Activated T-cell treated with anti-CD3 and anti-CD28 coated beads, Interleukin-2, amount 50 U/mL, for 24 hours (primary cell): ENCODE results near the gene DAP.
A peak's percentile ranks its signal among the peaks of the same experiment; 100 is the strongest.

ENCODE experiments used
- DNase-seq: peaks from one replicate; pipeline ENCODE4 v3.0.0-alpha.2; 2020
- H3K27ac Mint-ChIP-seq: 2 replicates; pipeline ENCODE4 v1.8.0; 2020; ENCODE audit warnings: mild to moderate bottlenecking, mixed read lengths
- H3K27me3 Mint-ChIP-seq: 2 replicates; pipeline ENCODE4 v1.8.0; 2020; ENCODE audit warnings: mixed read lengths
- H3K36me3 Mint-ChIP-seq: 2 replicates; pipeline ENCODE4 v1.8.0; 2020; ENCODE audit warnings: low read depth, mixed read lengths
- H3K4me1 Mint-ChIP-seq: 2 replicates; pipeline ENCODE4 v1.8.0; 2020; ENCODE audit warnings: low read depth, mixed read lengths
- H3K4me3 Mint-ChIP-seq: 2 replicates; pipeline ENCODE4 v1.8.0; 2020; ENCODE audit warnings: mild to moderate bottlenecking, moderate library complexity, mixed read lengths
- H3K9me3 Mint-ChIP-seq: 2 replicates; pipeline ENCODE4 v1.8.0; 2020; ENCODE audit warnings: mixed read lengths

Gene DAP

GRCh38 chr5:10747678-10748622 is 13.1 kb downstream of the DAP start:
- DNase-seq = no peak
- H3K4me1 Mint-ChIP-seq = no peaks in the 10 kb centered on the region
- peaks cover 95% of the 10 kb centered on the region for H3K36me3 Mint-ChIP-seq
- no peak overlapping the region for H3K4me3 Mint-ChIP-seq
- no peaks in the 10 kb centered on the region for H3K27me3 Mint-ChIP-seq
- no peak overlapping the region for H3K27ac Mint-ChIP-seq
- no peaks in the 10 kb centered on the region for H3K9me3 Mint-ChIP-seq

GRCh38 chr5:10746711-10747110 is 14.3 kb downstream of the DAP start:
- no peak overlapping the region for H3K4me3 Mint-ChIP-seq
- H3K9me3 Mint-ChIP-seq = peaks cover 1% of the 10 kb centered on the region
- H3K4me1 Mint-ChIP-seq = no peaks in the 10 kb centered on the region
- H3K27ac Mint-ChIP-seq = no peak overlapping the region
- H3K27me3 Mint-ChIP-seq = no peaks in the 10 kb centered on the region
- peaks cover 96% of the 10 kb centered on the region for H3K36me3 Mint-ChIP-seq
- no peak for DNase-seq

GRCh38 chr5:10745133-10745532 is 15.9 kb downstream of the DAP start:
- no peak for DNase-seq
- Mint-ChIP-seq H3K36me3 (peaks cover 96% of the 10 kb centered on the region), H3K4me3 (no peak overlapping the region), H3K27me3 (no peaks in the 10 kb centered on the region), H3K9me3 (peaks cover 8% of the 10 kb centered on the region), H3K4me1 (no peaks in the 10 kb centered on the region), H3K27ac (no peak overlapping the region)

- Mint-ChIP-seq H3K4me3 (no peak overlapping the region), H3K27me3 (no peaks in the 10 kb centered on the region), H3K9me3 (peaks cover 8% of the 10 kb centered on the region), H3K27ac (no peak overlapping the region), H3K4me1 (no peaks in the 10 kb centered on the region), H3K36me3 (peaks cover 96% of the 10 kb centered on the region)
- DNase-seq = no peak
Measured at GRCh38 chr5:10744681-10745080, 16.4 kb downstream of the DAP start.

GRCh38 chr5:10743951-10744350 is 17.1 kb downstream of the DAP start:
- H3K4me3 Mint-ChIP-seq = no peak overlapping the region
- no peaks in the 10 kb centered on the region for H3K27me3 Mint-ChIP-seq
- peaks cover 8% of the 10 kb centered on the region for H3K9me3 Mint-ChIP-seq
- peaks cover 96% of the 10 kb centered on the region for H3K36me3 Mint-ChIP-seq
- H3K27ac Mint-ChIP-seq = no peak overlapping the region
- DNase-seq = no peak
- H3K4me1 Mint-ChIP-seq = no peaks in the 10 kb centered on the region

- Mint-ChIP-seq H3K27ac (no peak overlapping the region), H3K4me1 (peaks cover 2% of the 10 kb centered on the region)
Measured at GRCh38 chr5:10743526-10743925, 17.5 kb downstream of the DAP start.

GRCh38 chr5:10741661-10742060 is 19.4 kb downstream of the DAP start:
- Mint-ChIP-seq H3K4me1 (peaks cover 3% of the 10 kb centered on the region), H3K4me3 (no peak overlapping the region), H3K27ac (no peak overlapping the region), H3K36me3 (peaks cover 92% of the 10 kb centered on the region), H3K27me3 (no peaks in the 10 kb centered on the region), H3K9me3 (peaks cover 8% of the 10 kb centered on the region)
- no peak for DNase-seq

More at GRCh38 chr5:10743526-10743925, 17.5 kb downstream of the DAP start:
- no peaks in the 10 kb centered on the region for H3K27me3 Mint-ChIP-seq
- H3K9me3 Mint-ChIP-seq = peaks cover 8% of the 10 kb centered on the region
- H3K4me3 Mint-ChIP-seq = no peak overlapping the region
- DNase-seq = no peak
- peaks cover 99% of the 10 kb centered on the region for H3K36me3 Mint-ChIP-seq

- H3K4me1 Mint-ChIP-seq = peaks cover 3% of the 10 kb centered on the region
- H3K27me3 Mint-ChIP-seq = no peaks in the 10 kb centered on the region
- H3K36me3 Mint-ChIP-seq = peaks cover 86% of the 10 kb centered on the region
- peaks cover 8% of the 10 kb centered on the region for H3K9me3 Mint-ChIP-seq
- no peak for DNase-seq
- no peak overlapping the region for H3K4me3 Mint-ChIP-seq
- peak overlapping the region; percentile 13 for H3K27ac Mint-ChIP-seq
Measured at GRCh38 chr5:10740384-10740783, 20.6 kb downstream of the DAP start.

GRCh38 chr5:10737880-10738279 is 23.2 kb downstream of the DAP start:
- Mint-ChIP-seq H3K4me3 (no peak overlapping the region), H3K36me3 (peaks cover 82% of the 10 kb centered on the region), H3K27me3 (no peaks in the 10 kb centered on the region), H3K27ac (no peak overlapping the region), H3K4me1 (peaks cover 3% of the 10 kb centered on the region), H3K9me3 (peaks cover 8% of the 10 kb centered on the region)
- DNase-seq = no peak

GRCh38 chr5:10736808-10737207 is 24.2 kb downstream of the DAP start:
- Mint-ChIP-seq H3K27me3 (no peaks in the 10 kb centered on the region), H3K36me3 (peaks cover 80% of the 10 kb centered on the region), H3K27ac (no peak overlapping the region), H3K4me1 (peaks cover 7% of the 10 kb centered on the region), H3K4me3 (no peak overlapping the region), H3K9me3 (peaks cover 7% of the 10 kb centered on the region)
- no peak for DNase-seq

- H3K4me3 Mint-ChIP-seq = no peak overlapping the region
- H3K27ac Mint-ChIP-seq = no peak overlapping the region
- H3K9me3 Mint-ChIP-seq = peaks cover 3% of the 10 kb centered on the region
- H3K4me1 Mint-ChIP-seq = peaks cover 7% of the 10 kb centered on the region
- DNase-seq = no peak
- H3K36me3 Mint-ChIP-seq = peaks cover 76% of the 10 kb centered on the region
- no peaks in the 10 kb centered on the region for H3K27me3 Mint-ChIP-seq
Measured at GRCh38 chr5:10736354-10736753, 24.7 kb downstream of the DAP start.

- peaks cover 7% of the 10 kb centered on the region for H3K4me1 Mint-ChIP-seq
- peaks cover 72% of the 10 kb centered on the region for H3K36me3 Mint-ChIP-seq
- DNase-seq = no peak
- H3K27ac Mint-ChIP-seq = no peak overlapping the region
- H3K9me3 Mint-ChIP-seq = peaks cover 2% of the 10 kb centered on the region
- no peaks in the 10 kb centered on the region for H3K27me3 Mint-ChIP-seq
- no peak overlapping the region for H3K4me3 Mint-ChIP-seq
Measured at GRCh38 chr5:10735569-10736276, 25.3 kb downstream of the DAP start.

GRCh38 chr5:10734832-10735523 is 26.1 kb downstream of the DAP start:
- no peak overlapping the region for H3K27ac Mint-ChIP-seq
- H3K36me3 Mint-ChIP-seq = peaks cover 67% of the 10 kb centered on the region

GRCh38 chr5:10734037-10734709 is 26.9 kb downstream of the DAP start:
- Mint-ChIP-seq H3K36me3 (peaks cover 64% of the 10 kb centered on the region), H3K27ac (no peak overlapping the region)

More at GRCh38 chr5:10734832-10735523, 26.1 kb downstream of the DAP start:
- Mint-ChIP-seq H3K4me1 (peaks cover 7% of the 10 kb centered on the region), H3K9me3 (no peaks in the 10 kb centered on the region), H3K27me3 (no peaks in the 10 kb centered on the region), H3K4me3 (no peak overlapping the region)
- DNase-seq = no peak

More at GRCh38 chr5:10734037-10734709, 26.9 kb downstream of the DAP start:
- Mint-ChIP-seq H3K9me3 (no peaks in the 10 kb centered on the region), H3K27me3 (no peaks in the 10 kb centered on the region), H3K4me3 (no peak overlapping the region), H3K4me1 (peaks cover 7% of the 10 kb centered on the region)
- no peak for DNase-seq
